ENCODE results near the gene DUOXA1.

The DUOXA1 gene

GRCh38 chr15:45120081-45120972, 9.4 kb downstream of the DUOXA1 start:
- no peak for DNase-seq (ENCODE audit: low read depth, low spot score)
- Histone ChIP-seq H3K4me1 (ENCODE audit: insufficient read depth, insufficient read length) (no peaks in the 10 kb centered on the region), H3K27me3 (ENCODE audit: insufficient read depth, insufficient read length) (peaks cover 29% of the 10 kb centered on the region), H3K4me3 (ENCODE audit: insufficient read length, low read depth) (no peak overlapping the region), H3K9me3 (ENCODE audit: insufficient read depth, low read length) (no peaks in the 10 kb centered on the region), H3K36me3 (ENCODE audit: insufficient read depth, insufficient read length, low read length) (no peaks in the 10 kb centered on the region), H3K9ac (ENCODE audit: insufficient read length, low read depth) (no peak overlapping the region)
- no peak for TF ChIP-seq SUZ12 (IDR thresholded peaks at IDR 0.05; ENCODE audit: extremely low read depth, insufficient read depth, insufficient read length)
- no peak for TF ChIP-seq ZNF274 (IDR thresholded peaks at IDR 0.05; ENCODE audit: low read depth, low read length)
- no peak for TF ChIP-seq YY1 (IDR thresholded peaks at IDR 0.05; ENCODE audit: insufficient read depth, insufficient read length)

DNA sequence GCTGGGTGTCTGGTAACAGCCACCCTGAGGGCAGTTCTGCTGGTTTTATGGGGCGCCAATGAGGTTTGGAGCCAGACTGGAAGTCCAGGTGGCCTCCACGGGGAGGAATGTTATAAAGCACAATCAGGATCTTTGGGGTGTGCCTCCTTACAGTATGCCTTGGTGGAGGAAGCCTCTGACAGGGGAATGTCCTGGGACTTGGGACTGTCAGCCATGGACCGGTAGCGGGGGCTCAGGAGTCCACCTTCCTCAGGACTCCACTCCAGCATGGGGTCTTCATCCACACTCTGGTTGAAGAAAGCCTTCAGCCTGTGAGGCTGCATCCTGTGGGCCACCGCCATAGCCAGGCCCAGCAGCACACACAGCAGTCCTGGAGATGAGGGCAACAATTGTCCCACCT, 10.7 kb downstream of the DUOXA1 start:
- TF ChIP-seq YY1 (IDR thresholded peaks at IDR 0.05; ENCODE audit: insufficient read depth, insufficient read length) = no peak
- no peak for TF ChIP-seq SUZ12 (IDR thresholded peaks at IDR 0.05; ENCODE audit: extremely low read depth, insufficient read depth, insufficient read length)
- no peak for TF ChIP-seq ZNF274 (IDR thresholded peaks at IDR 0.05; ENCODE audit: low read depth, low read length)
- Histone ChIP-seq H3K36me3 (ENCODE audit: insufficient read depth, insufficient read length, low read length) (no peaks in the 10 kb centered on the region), H3K9ac (ENCODE audit: insufficient read length, low read depth) (no peak overlapping the region), H3K27me3 (ENCODE audit: insufficient read depth, insufficient read length) (peaks cover 40% of the 10 kb centered on the region), H3K4me1 (ENCODE audit: insufficient read depth, insufficient read length) (no peaks in the 10 kb centered on the region), H3K4me3 (ENCODE audit: insufficient read length, low read depth) (no peak overlapping the region), H3K9me3 (ENCODE audit: insufficient read depth, low read length) (no peaks in the 10 kb centered on the region)
- no peak for DNase-seq (ENCODE audit: low read depth, low spot score)

DNA sequence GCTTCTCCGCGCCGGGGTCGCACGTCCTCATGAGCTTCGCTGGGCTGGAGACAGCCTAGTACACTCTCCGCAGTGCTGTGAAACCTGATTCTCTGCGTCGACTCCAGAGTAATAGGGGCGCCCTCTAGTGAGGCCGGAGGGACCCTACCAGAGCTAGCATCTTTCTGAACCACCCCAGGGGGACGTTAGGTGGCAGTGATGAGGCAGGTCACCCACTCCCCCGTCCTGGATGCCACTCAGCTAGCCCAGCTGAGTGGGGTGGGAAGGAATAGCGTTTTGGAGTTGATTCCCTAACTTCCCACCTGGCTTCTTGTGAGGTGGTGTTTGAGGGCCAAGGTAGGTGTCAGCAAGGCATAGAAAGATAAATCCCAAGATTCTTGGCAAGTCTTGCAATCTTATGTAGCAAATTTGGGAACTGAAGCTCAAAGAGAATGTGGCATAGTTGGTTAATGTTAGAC, 11.5 kb downstream of the DUOXA1 start:
- Histone ChIP-seq H3K36me3 (ENCODE audit: insufficient read depth, insufficient read length, low read length) (no peaks in the 10 kb centered on the region), H3K27me3 (ENCODE audit: insufficient read depth, insufficient read length) (peaks cover 48% of the 10 kb centered on the region), H3K4me3 (ENCODE audit: insufficient read length, low read depth) (no peak overlapping the region), H3K9ac (ENCODE audit: insufficient read length, low read depth) (no peak overlapping the region), H3K9me3 (ENCODE audit: insufficient read depth, low read length) (no peaks in the 10 kb centered on the region), H3K4me1 (ENCODE audit: insufficient read depth, insufficient read length) (peaks cover 3% of the 10 kb centered on the region)
- TF ChIP-seq SUZ12 (IDR thresholded peaks at IDR 0.05; ENCODE audit: extremely low read depth, insufficient read depth, insufficient read length) = no peak
- no peak for TF ChIP-seq YY1 (IDR thresholded peaks at IDR 0.05; ENCODE audit: insufficient read depth, insufficient read length)
- no peak for TF ChIP-seq ZNF274 (IDR thresholded peaks at IDR 0.05; ENCODE audit: low read depth, low read length)
- peak; percentile 75 for DNase-seq (ENCODE audit: low read depth, low spot score)

- H3K9ac ChIP-seq (ENCODE audit: insufficient read length, low read depth) = no peak overlapping the region
- peaks cover 3% of the 10 kb centered on the region for H3K4me1 ChIP-seq (ENCODE audit: insufficient read depth, insufficient read length)
- H3K9me3 ChIP-seq (ENCODE audit: insufficient read depth, low read length) = no peaks in the 10 kb centered on the region
- no peaks in the 10 kb centered on the region for H3K36me3 ChIP-seq (ENCODE audit: insufficient read depth, insufficient read length, low read length)
- peaks cover 55% of the 10 kb centered on the region for H3K27me3 ChIP-seq (ENCODE audit: insufficient read depth, insufficient read length)
- TF ChIP-seq YY1 (IDR thresholded peaks at IDR 0.05; ENCODE audit: insufficient read depth, insufficient read length) (no peak), ZNF274 (IDR thresholded peaks at IDR 0.05; ENCODE audit: low read depth, low read length) (no peak), SUZ12 (IDR thresholded peaks at IDR 0.05; ENCODE audit: extremely low read depth, insufficient read depth, insufficient read length) (no peak)
- H3K4me3 ChIP-seq (ENCODE audit: insufficient read length, low read depth) = no peak overlapping the region
- no peak for DNase-seq (ENCODE audit: low read depth, low spot score)
These were observed 12.2 kb downstream of the DUOXA1 start for GRCh38 chr15:45117308-45118130.

GRCh38 chr15:45116482-45117307, 13.0 kb downstream of the DUOXA1 start:
- peaks cover 63% of the 10 kb centered on the region for H3K27me3 ChIP-seq (ENCODE audit: insufficient read depth, insufficient read length)
- no peak overlapping the region for H3K4me3 ChIP-seq (ENCODE audit: insufficient read length, low read depth)
- no peaks in the 10 kb centered on the region for H3K9me3 ChIP-seq (ENCODE audit: insufficient read depth, low read length)
- no peak overlapping the region for H3K9ac ChIP-seq (ENCODE audit: insufficient read length, low read depth)
- no peaks in the 10 kb centered on the region for H3K36me3 ChIP-seq (ENCODE audit: insufficient read depth, insufficient read length, low read length)
- peaks cover 3% of the 10 kb centered on the region for H3K4me1 ChIP-seq (ENCODE audit: insufficient read depth, insufficient read length)
- no peak for DNase-seq (ENCODE audit: low read depth, low spot score)
- TF ChIP-seq SUZ12 (IDR thresholded peaks at IDR 0.05; ENCODE audit: extremely low read depth, insufficient read depth, insufficient read length) = no peak
- TF ChIP-seq YY1 (IDR thresholded peaks at IDR 0.05; ENCODE audit: insufficient read depth, insufficient read length) = no peak
- no peak for TF ChIP-seq ZNF274 (IDR thresholded peaks at IDR 0.05; ENCODE audit: low read depth, low read length)

DNA sequence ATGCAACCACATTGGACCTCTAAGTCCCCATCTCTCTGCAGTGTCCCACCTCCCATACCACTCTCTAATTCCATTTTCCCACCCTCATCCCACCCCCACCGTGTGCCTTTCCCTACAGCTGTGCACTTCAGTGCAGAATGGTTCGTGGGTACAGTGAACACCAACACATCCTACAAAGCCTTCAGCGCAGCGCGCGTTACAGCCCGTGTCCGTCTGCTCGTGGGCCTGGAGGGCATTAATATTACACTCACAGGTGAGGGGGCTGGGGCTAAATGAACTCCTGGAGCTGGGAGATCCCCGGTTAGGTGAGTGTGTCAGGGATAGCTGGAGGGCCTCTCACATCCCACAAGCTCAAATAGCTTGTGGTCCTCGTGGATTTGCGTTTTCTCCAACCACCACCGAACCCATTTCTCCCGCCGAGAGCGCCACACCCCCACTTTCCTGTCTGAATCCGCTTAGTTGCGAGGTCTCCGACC, 13.6 kb downstream of the DUOXA1 start:
- DNase-seq (ENCODE audit: low read depth, low spot score) = no peak
- no peak for TF ChIP-seq SUZ12 (IDR thresholded peaks at IDR 0.05; ENCODE audit: extremely low read depth, insufficient read depth, insufficient read length)
- no peak for TF ChIP-seq ZNF274 (IDR thresholded peaks at IDR 0.05; ENCODE audit: low read depth, low read length)
- TF ChIP-seq YY1 (IDR thresholded peaks at IDR 0.05; ENCODE audit: insufficient read depth, insufficient read length) = no peak
- Histone ChIP-seq H3K4me1 (ENCODE audit: insufficient read depth, insufficient read length) (peaks cover 3% of the 10 kb centered on the region), H3K36me3 (ENCODE audit: insufficient read depth, insufficient read length, low read length) (no peaks in the 10 kb centered on the region), H3K9ac (ENCODE audit: insufficient read length, low read depth) (no peak overlapping the region), H3K4me3 (ENCODE audit: insufficient read length, low read depth) (no peak overlapping the region), H3K27me3 (ENCODE audit: insufficient read depth, insufficient read length) (peaks cover 68% of the 10 kb centered on the region), H3K9me3 (ENCODE audit: insufficient read depth, low read length) (no peaks in the 10 kb centered on the region)
